GM18870 (cell line): ENCODE data around the gene SSR3.

ENCODE experiments used
- ATAC-seq: cut with Tn5 transposase; IDR thresholded peaks from one replicate; pipeline ENCODE4 v1.9.1; 2021; ENCODE audit warnings: moderate library complexity; ENCODE audit not compliant: unreplicated experiment

SSR3 gene

GRCh38 chr3:156539802-156540201, 15.1 kb downstream of the SSR3 start:
- no peak for ATAC-seq

DNA sequence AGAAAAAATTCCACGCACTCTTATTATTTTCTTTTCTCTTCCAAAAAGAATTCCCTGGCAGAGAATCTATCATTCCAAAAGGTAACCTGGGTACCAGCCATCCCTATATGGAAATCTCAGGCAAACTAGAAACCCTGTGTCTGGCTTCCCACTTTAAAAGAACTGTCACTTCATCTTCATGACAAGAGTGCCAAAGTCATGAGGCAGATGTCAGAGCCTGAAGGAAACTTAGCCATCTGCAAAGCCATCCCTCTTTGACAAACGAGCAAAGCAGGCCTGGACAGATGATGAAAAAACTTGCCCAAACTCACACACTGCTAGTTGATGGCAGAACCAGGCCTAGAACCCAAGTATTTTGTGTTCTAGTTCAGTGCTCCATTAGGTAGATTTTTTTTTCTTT, 15.9 kb downstream of the SSR3 start:
- ATAC-seq: no peak

GRCh38 chr3:156536524-156537316, 18.2 kb downstream of the SSR3 start:
- no peak for ATAC-seq

GRCh38 chr3:156535798-156536197, 19.1 kb downstream of the SSR3 start:
- no peak for ATAC-seq

GRCh38 chr3:156535162-156535627, 19.7 kb downstream of the SSR3 start:
- peak; percentile 41 for ATAC-seq

GRCh38 chr3:156533205-156533604, 21.7 kb downstream of the SSR3 start:
- no peak for ATAC-seq

DNA sequence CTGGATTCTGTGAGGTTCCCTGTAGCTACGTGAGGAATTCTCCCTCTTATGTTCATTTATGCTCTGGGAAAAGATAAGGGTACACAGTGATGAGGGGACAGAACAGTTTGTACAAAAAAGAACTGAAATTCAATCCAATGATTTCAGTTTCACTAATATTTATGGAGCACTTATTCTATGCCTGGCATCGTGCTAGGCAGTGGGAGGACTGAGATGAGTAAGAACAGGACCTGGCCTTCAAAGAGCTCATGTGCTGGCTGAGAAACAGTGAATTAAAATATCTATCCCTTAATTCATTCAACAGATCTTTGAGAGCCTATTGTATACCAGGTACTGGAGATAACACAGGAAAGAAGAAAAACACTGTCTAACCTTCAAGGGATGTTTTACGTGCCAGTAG, 22.2 kb downstream of the SSR3 start:
- ATAC-seq: no peak

DNA sequence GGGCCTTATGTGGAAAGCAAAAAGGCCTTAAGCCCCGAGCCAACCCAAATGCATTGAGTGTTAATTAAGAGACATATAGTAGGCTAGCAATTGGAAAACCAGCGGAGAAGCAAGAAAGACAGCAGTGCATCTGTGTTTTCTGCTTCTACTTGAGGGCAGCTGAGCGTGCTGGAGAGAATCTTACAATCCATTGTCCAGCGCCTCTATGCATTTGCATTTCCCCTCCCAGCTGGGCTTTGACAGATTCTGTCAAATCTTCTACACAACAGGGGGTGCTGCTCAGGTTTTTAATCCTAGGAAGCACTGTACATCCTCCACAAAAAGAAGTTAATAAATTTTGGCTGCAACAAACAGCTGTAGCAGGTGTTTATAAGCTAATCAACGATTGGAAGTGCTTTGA, 23.9 kb downstream of the SSR3 start:
- no peak for ATAC-seq

DNA sequence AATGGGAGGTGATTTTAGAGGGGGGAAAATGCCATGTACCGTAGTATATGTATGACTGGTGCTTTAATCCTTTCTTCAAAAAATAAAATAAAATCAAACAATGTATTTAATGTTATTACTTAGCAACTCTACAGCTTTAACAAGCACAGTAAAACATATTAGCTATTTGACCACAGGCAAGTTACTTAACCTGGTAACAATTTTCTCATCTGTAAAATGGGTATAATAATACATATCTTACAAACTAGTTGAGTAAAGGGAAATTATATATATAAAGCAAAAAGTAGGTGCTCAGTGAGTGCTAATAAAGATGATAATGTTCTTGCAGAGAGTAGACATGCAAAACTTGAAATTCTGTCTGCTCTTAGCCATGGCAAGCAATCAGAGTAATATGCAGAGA, 27.9 kb downstream of the SSR3 start:
- no peak for ATAC-seq

DNA sequence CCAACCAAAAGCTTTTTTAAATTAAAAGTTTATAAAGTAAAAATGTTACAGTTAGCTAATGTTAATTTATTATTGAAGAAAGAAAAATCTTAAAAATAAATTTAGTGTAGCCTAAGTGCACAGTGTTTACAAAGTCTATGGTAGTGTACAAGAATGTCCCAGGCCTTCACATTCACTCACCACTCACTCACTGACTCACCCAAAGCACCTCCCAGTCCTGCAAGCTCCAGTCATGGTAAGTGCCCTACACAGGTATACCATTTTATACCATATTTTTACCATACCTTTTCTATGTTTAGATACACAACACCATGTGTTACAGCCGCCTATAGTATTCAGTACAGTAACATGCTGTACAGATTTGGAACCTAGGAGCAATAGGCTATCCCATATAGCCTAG, 29.1 kb downstream of the SSR3 start:
- ATAC-seq: no peak

DNA sequence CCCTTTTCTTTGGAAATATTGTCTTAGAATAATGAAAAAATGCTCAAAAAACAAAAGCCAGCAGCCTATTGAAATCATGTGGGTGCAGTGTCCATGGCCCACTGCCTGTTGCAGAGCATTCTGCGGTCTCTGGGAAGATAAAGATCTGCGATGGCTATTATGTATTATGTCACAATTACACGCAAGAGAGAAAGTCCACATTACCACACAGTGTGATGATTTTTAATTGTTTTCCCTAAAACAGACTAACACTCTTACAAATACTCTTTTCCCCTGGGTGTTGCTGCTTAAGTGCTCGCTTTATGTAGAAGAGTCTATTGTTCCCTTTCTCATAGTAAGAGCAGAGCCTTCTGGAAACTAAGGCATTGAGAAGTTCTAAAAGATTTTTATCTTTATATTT, 32.2 kb downstream of the SSR3 start:
- ATAC-seq: no peak

DNA sequence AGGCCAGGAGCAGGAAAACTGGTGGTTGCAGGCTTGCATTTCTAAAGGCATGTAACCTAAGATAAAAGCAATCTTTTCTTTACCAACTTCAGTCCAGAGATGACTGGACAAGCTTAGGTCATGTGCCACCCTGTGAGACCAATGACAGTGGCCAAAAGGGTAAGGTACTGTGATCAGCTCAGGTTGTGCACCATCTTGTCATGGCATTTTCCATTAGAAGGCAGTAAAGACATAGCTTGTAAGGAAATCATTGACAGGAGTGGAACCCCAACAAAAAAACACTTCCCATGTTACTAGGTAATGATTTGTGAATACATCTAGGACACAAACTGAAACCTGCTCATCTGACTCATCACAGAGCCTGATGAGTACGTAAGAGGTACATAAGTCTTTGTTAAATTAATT, 35.2 kb downstream of the SSR3 start:
- ATAC-seq: peak; percentile 86

DNA sequence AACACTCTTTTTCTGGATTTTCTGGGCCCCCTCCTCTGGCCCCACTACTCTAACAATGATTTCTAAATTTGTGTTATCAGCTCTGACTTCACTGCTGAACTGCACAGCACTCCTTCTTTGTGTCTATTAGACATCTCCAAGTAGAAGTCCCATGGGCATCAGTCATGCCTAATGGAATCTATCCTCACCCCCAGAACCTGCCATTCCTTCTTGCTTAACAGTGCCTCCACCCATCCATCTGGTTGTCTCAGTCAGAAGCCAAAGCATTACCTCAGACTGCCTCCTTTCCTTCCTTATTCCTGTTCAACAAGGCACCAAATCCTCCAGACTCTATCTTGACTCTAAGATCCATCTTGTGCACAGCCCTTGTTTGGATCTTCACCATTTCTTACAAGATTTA, 36.2 kb downstream of the SSR3 start:
- ATAC-seq: no peak

- ATAC-seq: no peak
These were observed 38.0 kb downstream of the SSR3 start for GRCh38 chr3:156516961-156517360.

DNA sequence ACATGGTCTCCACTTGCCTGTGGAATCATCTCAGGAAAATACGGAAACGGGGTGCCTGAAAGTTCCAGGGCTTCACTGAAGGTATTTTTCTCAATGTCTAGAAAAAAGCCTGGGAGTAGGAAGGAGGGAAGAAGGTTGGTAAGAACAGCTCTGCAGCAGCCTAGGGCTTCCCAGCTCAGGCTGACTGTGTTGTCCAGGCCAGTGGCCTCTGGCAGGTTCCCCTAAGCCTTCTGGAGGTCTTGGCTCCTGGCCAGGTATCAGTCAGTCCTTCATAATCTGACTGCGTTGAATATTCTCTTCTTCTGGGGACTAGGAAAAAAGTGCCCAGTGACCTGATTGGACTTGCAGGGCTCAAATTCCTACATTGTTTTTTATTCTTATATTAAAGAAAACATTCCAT, 38.6 kb downstream of the SSR3 start:
- ATAC-seq: no peak

DNA sequence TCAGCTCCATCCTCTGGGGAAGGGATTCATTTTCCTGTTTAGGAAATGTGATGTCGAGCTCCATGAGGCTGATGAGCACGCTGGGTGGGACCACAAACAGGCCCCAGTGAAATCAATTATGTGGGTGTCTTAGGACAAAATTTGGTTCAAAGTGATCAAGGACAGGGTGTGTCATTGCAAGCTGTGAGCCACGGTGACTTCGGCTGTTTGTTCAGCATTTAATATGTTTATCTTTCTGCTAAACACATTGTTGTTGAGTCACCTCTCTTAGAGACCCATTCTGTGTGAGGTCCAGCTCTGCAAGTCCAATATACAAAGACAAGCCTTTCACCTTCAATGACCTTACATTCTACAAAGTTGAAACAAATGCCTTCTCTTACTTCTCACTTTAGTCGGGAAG, 41.3 kb downstream of the SSR3 start:
- ATAC-seq: no peak

GRCh38 chr3:156511987-156512677, 42.8 kb downstream of the SSR3 start:
- ATAC-seq: no peak

- ATAC-seq: peak; percentile 84
These were observed 45.4 kb downstream of the SSR3 start for GRCh38 chr3:156509189-156510174.

- ATAC-seq: no peak
These were observed 47.6 kb downstream of the SSR3 start for GRCh38 chr3:156507285-156507684.

DNA sequence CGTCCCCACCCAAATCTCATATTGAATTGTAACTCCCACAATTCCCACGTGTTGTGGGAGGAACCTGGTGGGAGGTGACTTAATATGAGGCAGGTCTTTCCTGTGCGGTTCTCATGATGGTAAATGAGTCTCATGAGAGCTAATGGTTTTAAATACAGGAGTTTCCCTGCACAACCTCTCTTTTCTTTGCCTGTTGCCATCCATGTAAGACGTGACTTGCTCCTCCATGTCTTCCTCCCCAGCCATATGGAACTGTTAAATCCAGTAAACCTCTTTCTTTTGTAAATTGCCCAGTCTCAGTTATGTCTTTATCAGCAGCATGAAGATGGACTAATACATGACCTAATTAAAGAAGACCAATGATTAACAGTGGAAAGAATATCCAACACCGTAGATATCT, 56.6 kb downstream of the SSR3 start:
- no peak for ATAC-seq

GRCh38 chr3:156497326-156497725, 57.6 kb downstream of the SSR3 start:
- no peak for ATAC-seq
